Uterus (tissue), 2 donors: Measurements from ENCODE around the gene PIGBOS1.

Source experiments
- POLR2A ChIP-seq, 2 donors: fragments of 450-650 bp; IDR thresholded peaks; one replicate each; pipeline ENCODE4 v1.6.1; 2016; ENCODE audit warnings: antibody characterized with exemption in 2 of 2, mild to moderate bottlenecking in 1 of 2, moderate library complexity in 1 of 2
- TF ChIP-seq, protein P1 (sequence below), 4 experiments: fragments of 200-600 bp in 2 of 4; fragments of 450-650 bp in 2 of 4; sonication (generic) in 2 of 4; IDR thresholded peaks; one replicate each; pipeline ENCODE4 v1.5.1; 2016 to 2019; ENCODE audit warnings: antibody characterized with exemption in 4 of 4, mild to moderate bottlenecking in 2 of 4, moderate library complexity in 1 of 4

DNA sequence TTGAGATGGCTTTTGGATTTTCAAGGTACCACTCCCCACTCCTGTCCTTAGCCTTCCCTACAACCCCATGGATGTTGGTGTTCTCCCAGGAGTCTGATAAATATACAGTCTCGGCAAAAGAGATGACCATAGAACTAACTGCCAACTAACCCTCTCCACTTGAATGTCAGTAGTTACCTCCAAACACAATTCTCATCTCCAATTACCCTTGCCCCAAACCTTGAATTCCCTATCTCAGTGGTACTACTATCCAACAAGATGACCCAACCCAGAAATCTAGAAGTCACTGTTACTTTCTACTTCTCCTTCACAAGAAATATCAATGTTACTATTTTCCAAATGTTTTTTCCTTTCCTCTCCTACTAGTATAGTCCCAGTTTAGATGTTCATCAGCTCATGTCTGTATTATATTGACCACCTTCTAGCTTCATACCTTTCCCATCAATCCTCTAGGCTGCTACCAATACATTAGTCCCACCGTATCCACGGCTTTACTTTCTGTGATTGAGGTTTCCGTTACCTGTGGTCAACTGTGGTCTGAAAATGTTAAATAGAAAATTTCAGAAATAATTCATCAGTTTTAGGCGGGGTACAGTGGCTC, 38.2 kb upstream of the PIGBOS1 start:
- no peak for TF ChIP-seq POLR2A (IDR thresholded peaks at IDR 0.05)
- TF ChIP-seq, protein P1, sequence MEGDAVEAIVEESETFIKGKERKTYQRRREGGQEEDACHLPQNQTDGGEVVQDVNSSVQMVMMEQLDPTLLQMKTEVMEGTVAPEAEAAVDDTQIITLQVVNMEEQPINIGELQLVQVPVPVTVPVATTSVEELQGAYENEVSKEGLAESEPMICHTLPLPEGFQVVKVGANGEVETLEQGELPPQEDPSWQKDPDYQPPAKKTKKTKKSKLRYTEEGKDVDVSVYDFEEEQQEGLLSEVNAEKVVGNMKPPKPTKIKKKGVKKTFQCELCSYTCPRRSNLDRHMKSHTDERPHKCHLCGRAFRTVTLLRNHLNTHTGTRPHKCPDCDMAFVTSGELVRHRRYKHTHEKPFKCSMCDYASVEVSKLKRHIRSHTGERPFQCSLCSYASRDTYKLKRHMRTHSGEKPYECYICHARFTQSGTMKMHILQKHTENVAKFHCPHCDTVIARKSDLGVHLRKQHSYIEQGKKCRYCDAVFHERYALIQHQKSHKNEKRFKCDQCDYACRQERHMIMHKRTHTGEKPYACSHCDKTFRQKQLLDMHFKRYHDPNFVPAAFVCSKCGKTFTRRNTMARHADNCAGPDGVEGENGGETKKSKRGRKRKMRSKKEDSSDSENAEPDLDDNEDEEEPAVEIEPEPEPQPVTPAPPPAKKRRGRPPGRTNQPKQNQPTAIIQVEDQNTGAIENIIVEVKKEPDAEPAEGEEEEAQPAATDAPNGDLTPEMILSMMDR (IDR thresholded peaks at IDR 0.05), result no peak
